Measurements from ENCODE around the gene AHI1. TPM values are rescaled to one million over a fixed set of nuclear protein-coding genes. Genes with fewer than 3 reads are reported as not detected.

Gene AHI1
- total RNA-seq, 1 donor from 2014 or later, result 14.2 TPM

- Histone ChIP-seq H3K27ac (ENCODE audit: low read depth, low read length) (no peak overlapping the region), H3K9me3 (ENCODE audit: insufficient read depth, low read depth, low read length) (no peaks in the 10 kb centered on the region), H3K27me3 (ENCODE audit: insufficient read depth, low read length) (no peaks in the 10 kb centered on the region), H2AFZ (ENCODE audit: low read depth, low read length) (peak overlapping the region; percentile 12), H4K20me1 (ENCODE audit: insufficient read depth, low read length) (no peaks in the 10 kb centered on the region), H3K79me2 (ENCODE audit: insufficient read depth, low read length) (no peaks in the 10 kb centered on the region), H3K4me3 (ENCODE audit: insufficient read depth, low read depth, low read length) (no peak overlapping the region), H3K9ac (ENCODE audit: low read length) (no peak overlapping the region), H3K4me1 (ENCODE audit: insufficient read depth, low read length) (no peaks in the 10 kb centered on the region), H3K4me2 (ENCODE audit: low read length) (no peak overlapping the region), H3K36me3 (ENCODE audit: insufficient read depth, low read length) (no peaks in the 10 kb centered on the region)
- TF ChIP-seq EZH2 (IDR thresholded peaks at IDR 0.05; ENCODE audit: insufficient read depth, low read length) (no peak), CTCF (IDR thresholded peaks at IDR 0.05; ENCODE audit: insufficient read depth, low read depth, low read length) (no peak)
- Mint-ChIP-seq H3K36me3 (ENCODE audit: low read depth, unreplicated experiment) (no peaks in the 10 kb centered on the region), H3K27ac (ENCODE audit: unreplicated experiment) (no peak overlapping the region), H3K9me3 (ENCODE audit: unreplicated experiment) (peaks cover 2% of the 10 kb centered on the region), H3K4me3 (ENCODE audit: unreplicated experiment) (no peak overlapping the region), H3K4me1 (ENCODE audit: low read depth, unreplicated experiment) (no peaks in the 10 kb centered on the region), H3K27me3 (ENCODE audit: low read depth, unreplicated experiment) (no peaks in the 10 kb centered on the region)
- FAIRE-seq (no peak), DNase-seq (ENCODE audit: low read depth) (no peak)
These were observed 253.4 kb downstream of the AHI1 start for GRCh38 chr6:135243871-135244796.

- Histone ChIP-seq H2AFZ (ENCODE audit: low read depth, low read length) (no peak overlapping the region), H3K9me3 (ENCODE audit: insufficient read depth, low read depth, low read length) (no peaks in the 10 kb centered on the region), H4K20me1 (ENCODE audit: insufficient read depth, low read length) (no peaks in the 10 kb centered on the region), H3K4me2 (ENCODE audit: low read length) (no peak overlapping the region), H3K36me3 (ENCODE audit: insufficient read depth, low read length) (no peaks in the 10 kb centered on the region), H3K9ac (ENCODE audit: low read length) (no peak overlapping the region), H3K27me3 (ENCODE audit: insufficient read depth, low read length) (no peaks in the 10 kb centered on the region), H3K27ac (ENCODE audit: low read depth, low read length) (no peak overlapping the region), H3K79me2 (ENCODE audit: insufficient read depth, low read length) (no peaks in the 10 kb centered on the region), H3K4me3 (ENCODE audit: insufficient read depth, low read depth, low read length) (no peak overlapping the region), H3K4me1 (ENCODE audit: insufficient read depth, low read length) (no peaks in the 10 kb centered on the region)
- no peak for FAIRE-seq
- H3K9me3 Mint-ChIP-seq (ENCODE audit: unreplicated experiment), result no peaks in the 10 kb centered on the region
- peaks cover 10% of the 10 kb centered on the region for H3K27me3 Mint-ChIP-seq (ENCODE audit: low read depth, unreplicated experiment)
- H3K4me3 Mint-ChIP-seq (ENCODE audit: unreplicated experiment), result no peak overlapping the region
- no peaks in the 10 kb centered on the region for H3K4me1 Mint-ChIP-seq (ENCODE audit: low read depth, unreplicated experiment)
- H3K36me3 Mint-ChIP-seq (ENCODE audit: low read depth, unreplicated experiment), result no peaks in the 10 kb centered on the region
- no peak for DNase-seq (ENCODE audit: low read depth)
- H3K27ac Mint-ChIP-seq (ENCODE audit: unreplicated experiment), result no peak overlapping the region
- TF ChIP-seq EZH2 (IDR thresholded peaks at IDR 0.05; ENCODE audit: insufficient read depth, low read length) (no peak), CTCF (IDR thresholded peaks at IDR 0.05; ENCODE audit: insufficient read depth, low read depth, low read length) (no peak)
These were observed 256.8 kb downstream of the AHI1 start for GRCh38 chr6:135240711-135241110.

GRCh38 chr6:135236732-135237131 lies 260.8 kb downstream of the AHI1 start:
- H3K9me3 Mint-ChIP-seq (ENCODE audit: unreplicated experiment), result no peaks in the 10 kb centered on the region
- H3K9me3 ChIP-seq (ENCODE audit: insufficient read depth, low read depth, low read length), result no peaks in the 10 kb centered on the region
- no peak overlapping the region for H3K4me3 ChIP-seq (ENCODE audit: insufficient read depth, low read depth, low read length)
- no peak for DNase-seq (ENCODE audit: low read depth)
- H3K4me2 ChIP-seq (ENCODE audit: low read length), result no peak overlapping the region
- TF ChIP-seq EZH2 (IDR thresholded peaks at IDR 0.05; ENCODE audit: insufficient read depth, low read length), result no peak
- H3K27ac ChIP-seq (ENCODE audit: low read depth, low read length), result no peak overlapping the region
- no peak overlapping the region for H3K27ac Mint-ChIP-seq (ENCODE audit: unreplicated experiment)
- no peaks in the 10 kb centered on the region for H3K4me1 Mint-ChIP-seq (ENCODE audit: low read depth, unreplicated experiment)
- no peaks in the 10 kb centered on the region for H3K4me1 ChIP-seq (ENCODE audit: insufficient read depth, low read length)
- no peaks in the 10 kb centered on the region for H3K27me3 ChIP-seq (ENCODE audit: insufficient read depth, low read length)
- no peaks in the 10 kb centered on the region for H3K36me3 Mint-ChIP-seq (ENCODE audit: low read depth, unreplicated experiment)
- no peak overlapping the region for H3K4me3 Mint-ChIP-seq (ENCODE audit: unreplicated experiment)
- peaks cover 10% of the 10 kb centered on the region for H3K27me3 Mint-ChIP-seq (ENCODE audit: low read depth, unreplicated experiment)
- no peak overlapping the region for H3K9ac ChIP-seq (ENCODE audit: low read length)
- no peak overlapping the region for H2AFZ ChIP-seq (ENCODE audit: low read depth, low read length)
- H4K20me1 ChIP-seq (ENCODE audit: insufficient read depth, low read length), result no peaks in the 10 kb centered on the region
- no peaks in the 10 kb centered on the region for H3K79me2 ChIP-seq (ENCODE audit: insufficient read depth, low read length)
- H3K36me3 ChIP-seq (ENCODE audit: insufficient read depth, low read length), result no peaks in the 10 kb centered on the region
- no peak for FAIRE-seq

Measured in astrocyte (in vitro differentiated cells and primary cell).